ENCODE measurements around the gene ARHGAP30.

ARHGAP30 gene

GRCh38 chr1:161044535-161044907 is 25.2 kb downstream of the ARHGAP30 start:
- no peak for DNase-seq (ENCODE audit: low spot score)
- in situ Hi-C loops (cut with MboI; ENCODE audit: low pct_unique_long_range_greater_than_20kb, low sequenced_read_pairs, unreplicated experiment): no loop called here
- TF ChIP-seq CTCF (IDR thresholded peaks at IDR 0.05; ENCODE audit: extremely low read depth, insufficient read depth, missing control alignments): no peak

GRCh38 chr1:161039546-161039945 is 30.1 kb downstream of the ARHGAP30 start:
- TF ChIP-seq CTCF (IDR thresholded peaks at IDR 0.05; ENCODE audit: extremely low read depth, insufficient read depth, missing control alignments): no peak
- in situ Hi-C loops (cut with MboI; ENCODE audit: low pct_unique_long_range_greater_than_20kb, low sequenced_read_pairs, unreplicated experiment): no loop called here
- DNase-seq (ENCODE audit: low spot score): no peak

- in situ Hi-C loops (cut with MboI; ENCODE audit: low pct_unique_long_range_greater_than_20kb, low sequenced_read_pairs, unreplicated experiment): no loop called here
- TF ChIP-seq CTCF (IDR thresholded peaks at IDR 0.05; ENCODE audit: extremely low read depth, insufficient read depth, missing control alignments): no peak
- no peak for DNase-seq (ENCODE audit: low spot score)
Measured at GRCh38 chr1:161039154-161039545, 30.5 kb downstream of the ARHGAP30 start.

GRCh38 chr1:161038523-161039153 is 31.1 kb downstream of the ARHGAP30 start, which contains the start of gene TSTD1:
TSS of gene TSTD1 (minus strand) at chr1:161038964. CDS start at chr1:161038889, 75 bp downstream.
- peak; percentile 90 for DNase-seq (ENCODE audit: low spot score)
- in situ Hi-C loops (cut with MboI; ENCODE audit: low pct_unique_long_range_greater_than_20kb, low sequenced_read_pairs, unreplicated experiment): no loop called here
- TF ChIP-seq CTCF (IDR thresholded peaks at IDR 0.05; ENCODE audit: extremely low read depth, insufficient read depth, missing control alignments): no peak

GRCh38 chr1:161037661-161038522 is 31.8 kb downstream of the ARHGAP30 start:
- TF ChIP-seq CTCF (IDR thresholded peaks at IDR 0.05; ENCODE audit: extremely low read depth, insufficient read depth, missing control alignments): no peak
- no peak for DNase-seq (ENCODE audit: low spot score)
- in situ Hi-C loops (cut with MboI; ENCODE audit: low pct_unique_long_range_greater_than_20kb, low sequenced_read_pairs, unreplicated experiment): no loop called here

GRCh38 chr1:161033751-161034150 is 35.9 kb downstream of the ARHGAP30 start:
- in situ Hi-C loops (cut with MboI; ENCODE audit: low pct_unique_long_range_greater_than_20kb, low sequenced_read_pairs, unreplicated experiment): no loop called here
- TF ChIP-seq CTCF (IDR thresholded peaks at IDR 0.05; ENCODE audit: extremely low read depth, insufficient read depth, missing control alignments): no peak
- no peak for DNase-seq (ENCODE audit: low spot score)

All from GM13977 (cell line).